ENCODE data around the gene TREX2.

The TREX2 gene

GRCh38 chrX:153410373-153410772 is 35.5 kb downstream of the TREX2 start:
- DNase-seq (ENCODE audit: low read depth): no peak
- H3K4me3 ChIP-seq (ENCODE audit: low read depth, low read length): no peak overlapping the region
- no peak for TF ChIP-seq CTCF (conservative IDR thresholded peaks at IDR 0.05; ENCODE audit: low read depth, low read length)

DNA sequence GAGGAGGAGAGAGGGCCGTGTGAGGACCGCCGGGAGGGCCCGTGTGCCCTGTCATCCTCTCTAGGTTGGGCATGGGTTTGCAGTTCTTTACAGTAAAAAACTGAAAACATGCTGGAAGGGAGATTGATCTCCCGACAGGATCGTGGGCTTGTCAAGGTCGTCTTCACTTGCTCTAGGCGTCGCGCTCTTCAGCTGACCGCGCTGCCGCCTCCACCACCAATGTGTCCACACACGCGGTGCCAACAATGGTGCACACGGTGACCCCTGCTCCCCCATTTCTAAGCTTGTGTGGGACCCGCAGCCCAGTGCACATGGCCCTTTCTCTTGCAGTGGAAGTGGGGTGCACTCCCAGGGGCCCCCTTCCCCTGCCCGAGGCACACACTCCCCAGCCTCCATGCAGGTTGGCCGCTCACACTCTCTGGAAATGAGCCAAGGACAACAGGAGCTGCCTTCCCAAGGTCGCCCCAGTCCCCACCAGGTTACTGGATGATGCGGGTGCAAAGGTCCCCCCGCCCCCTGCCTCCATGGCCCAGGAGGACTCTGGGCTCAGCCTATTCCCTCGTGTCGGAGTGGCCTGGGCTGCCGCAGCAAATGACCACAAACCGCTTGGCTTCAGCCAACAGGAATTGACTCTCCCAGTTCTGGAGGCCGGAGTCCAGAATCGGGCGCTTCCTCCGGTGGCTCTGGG is 36.3 kb downstream of the TREX2 start:
- no peak for DNase-seq (ENCODE audit: low read depth)
- no peak overlapping the region for H3K4me3 ChIP-seq (ENCODE audit: low read depth, low read length)
- no peak for TF ChIP-seq CTCF (conservative IDR thresholded peaks at IDR 0.05; ENCODE audit: low read depth, low read length)

DNA sequence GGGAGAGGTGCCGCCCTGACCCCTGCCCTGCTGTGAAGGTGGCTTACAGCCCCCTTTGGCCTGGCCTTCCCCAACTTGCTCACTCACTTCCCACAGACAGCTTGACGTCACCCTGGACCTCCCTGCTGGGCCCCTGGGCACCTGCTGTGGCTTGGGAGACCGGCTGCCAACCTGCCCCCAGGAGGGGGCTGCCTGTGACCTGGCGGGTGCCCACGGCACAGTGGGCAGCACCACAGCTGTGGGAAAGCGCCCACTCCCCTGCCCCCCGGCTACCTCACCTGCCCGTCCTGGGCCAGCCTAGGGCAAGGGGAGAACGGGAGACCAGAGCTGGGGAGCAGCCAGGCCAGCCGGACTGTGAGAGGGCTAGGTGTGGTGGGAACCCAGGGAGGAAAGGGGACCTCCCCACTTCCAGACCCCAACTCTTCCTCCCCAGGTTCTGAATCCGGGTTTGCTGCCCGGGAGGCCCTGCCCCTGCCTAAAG is 36.9 kb downstream of the TREX2 start:
- TF ChIP-seq CTCF (conservative IDR thresholded peaks at IDR 0.05; ENCODE audit: low read depth, low read length): no peak
- no peak overlapping the region for H3K4me3 ChIP-seq (ENCODE audit: low read depth, low read length)
- no peak for DNase-seq (ENCODE audit: low read depth)

DNA sequence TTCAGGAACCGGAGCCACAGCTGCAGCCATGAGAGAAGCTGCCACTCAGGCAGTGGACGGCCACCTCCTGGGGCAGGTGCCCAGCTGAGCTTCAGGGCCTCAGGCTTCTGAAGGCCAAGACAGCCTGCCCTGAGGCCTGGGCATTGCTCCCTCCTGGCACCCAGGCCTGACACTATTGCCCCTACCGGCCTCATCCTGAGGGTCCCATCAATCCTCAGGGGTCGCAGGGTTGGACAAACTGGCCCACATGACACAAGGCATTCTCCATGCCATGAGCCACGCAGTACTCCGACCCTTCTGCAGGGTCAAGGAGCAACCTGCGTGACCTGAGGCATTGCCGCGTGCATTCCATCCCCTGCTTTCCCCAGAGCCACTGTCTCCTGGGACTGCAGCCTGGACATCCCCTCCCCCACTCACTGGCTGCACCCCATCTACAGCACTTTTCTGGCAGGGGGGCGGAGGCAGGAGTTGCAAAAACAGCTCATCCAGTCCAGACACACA is 37.6 kb downstream of the TREX2 start:
- TF ChIP-seq CTCF (conservative IDR thresholded peaks at IDR 0.05; ENCODE audit: low read depth, low read length): no peak

GRCh38 chrX:153407736-153408135 is 38.1 kb downstream of the TREX2 start:
- no peak for DNase-seq (ENCODE audit: low read depth)
- no peak overlapping the region for H3K4me3 ChIP-seq (ENCODE audit: low read depth, low read length)
- no peak for TF ChIP-seq CTCF (conservative IDR thresholded peaks at IDR 0.05; ENCODE audit: low read depth, low read length)

More for the DNA sequence above, 37.6 kb downstream of the TREX2 start:
- no peak overlapping the region for H3K4me3 ChIP-seq (ENCODE audit: low read depth, low read length)
- DNase-seq (ENCODE audit: low read depth): no peak

GRCh38 chrX:153406903-153407302 is 39.0 kb downstream of the TREX2 start:
- no peak for TF ChIP-seq CTCF (conservative IDR thresholded peaks at IDR 0.05; ENCODE audit: low read depth, low read length)
- no peak for DNase-seq (ENCODE audit: low read depth)
- H3K4me3 ChIP-seq (ENCODE audit: low read depth, low read length): no peak overlapping the region

- DNase-seq (ENCODE audit: low read depth): no peak
- H3K4me3 ChIP-seq (ENCODE audit: low read depth, low read length): no peak overlapping the region
- no peak for TF ChIP-seq CTCF (conservative IDR thresholded peaks at IDR 0.05; ENCODE audit: low read depth, low read length)
Measured at GRCh38 chrX:153406011-153406410, 39.8 kb downstream of the TREX2 start.

All from choroid plexus epithelial cell (primary cell).